LNCAP (cell line): Measurements from ENCODE around the gene PIEZO1.

Experiments used
- CTCF ChIP-seq: fragments of 450-650 bp; IDR thresholded peaks from 2 replicates; pipeline ENCODE4 v1.5.1; 2017; ENCODE audit warnings: mild to moderate bottlenecking

Gene PIEZO1

DNA sequence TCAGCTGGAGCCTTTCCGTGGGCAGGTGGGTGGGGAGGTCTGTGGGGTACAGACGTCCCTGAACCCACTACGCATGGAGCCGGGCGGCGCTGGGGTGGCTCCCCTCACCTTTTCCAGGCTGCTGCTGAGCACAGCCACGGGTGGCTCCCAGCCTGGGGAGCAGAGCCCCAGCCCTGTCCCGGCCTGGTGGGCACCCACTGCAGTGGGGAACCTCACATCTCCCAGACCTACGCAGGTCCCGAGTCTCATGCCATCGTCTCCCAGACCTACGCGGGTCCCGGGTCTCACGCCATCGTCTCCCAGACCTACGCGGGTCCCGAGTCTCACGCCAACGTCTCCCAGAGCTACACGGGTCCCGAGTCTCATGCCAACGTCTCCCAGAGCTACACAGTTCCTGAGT lies 43.7 kb upstream of the PIEZO1 start:
- no peak for TF ChIP-seq CTCF

GRCh38 chr16:88827727-88828126 lies 42.7 kb upstream of the PIEZO1 start:
- TF ChIP-seq CTCF = no peak

DNA sequence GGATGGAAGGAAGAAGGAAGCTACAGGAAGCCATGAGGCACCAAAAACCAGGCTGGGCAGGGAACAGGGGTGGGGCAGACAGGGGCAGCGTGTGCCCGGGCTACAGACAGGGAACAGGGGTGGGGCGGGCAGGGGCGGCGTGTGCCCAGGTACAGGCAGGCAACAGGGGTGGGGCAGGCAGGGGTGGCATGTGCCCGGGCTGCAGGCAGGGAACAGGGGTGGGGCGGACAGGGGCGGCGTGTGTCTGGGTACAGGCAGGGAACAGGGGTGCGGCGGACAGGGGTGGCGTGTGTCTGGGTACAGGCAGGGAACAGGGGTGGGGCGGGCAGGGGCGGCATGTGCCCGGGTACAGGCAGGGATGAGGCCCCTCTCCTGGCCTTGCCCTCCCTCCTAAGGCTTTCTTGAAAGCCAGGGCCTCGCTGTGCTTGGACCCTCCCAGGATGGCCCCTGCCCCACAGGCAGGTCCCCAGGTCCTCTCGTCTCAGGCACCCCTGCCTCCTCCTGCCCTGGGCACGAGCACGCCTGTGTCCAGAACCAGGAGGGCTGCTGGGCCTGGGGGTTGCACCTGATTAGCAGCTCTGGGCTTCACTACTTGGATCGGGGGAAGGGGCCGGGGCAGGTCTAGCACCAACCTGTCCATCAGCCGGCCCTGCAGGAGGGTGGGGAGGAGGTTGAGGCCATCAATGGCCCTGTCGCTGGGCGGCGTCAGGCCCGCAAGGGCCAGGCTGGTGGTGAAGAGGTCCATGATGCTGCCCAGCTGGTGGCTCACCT lies 41.2 kb upstream of the PIEZO1 start:
- TF ChIP-seq CTCF = no peak

GRCh38 chr16:88825146-88825545 lies 40.1 kb upstream of the PIEZO1 start:
- TF ChIP-seq CTCF = no peak

DNA sequence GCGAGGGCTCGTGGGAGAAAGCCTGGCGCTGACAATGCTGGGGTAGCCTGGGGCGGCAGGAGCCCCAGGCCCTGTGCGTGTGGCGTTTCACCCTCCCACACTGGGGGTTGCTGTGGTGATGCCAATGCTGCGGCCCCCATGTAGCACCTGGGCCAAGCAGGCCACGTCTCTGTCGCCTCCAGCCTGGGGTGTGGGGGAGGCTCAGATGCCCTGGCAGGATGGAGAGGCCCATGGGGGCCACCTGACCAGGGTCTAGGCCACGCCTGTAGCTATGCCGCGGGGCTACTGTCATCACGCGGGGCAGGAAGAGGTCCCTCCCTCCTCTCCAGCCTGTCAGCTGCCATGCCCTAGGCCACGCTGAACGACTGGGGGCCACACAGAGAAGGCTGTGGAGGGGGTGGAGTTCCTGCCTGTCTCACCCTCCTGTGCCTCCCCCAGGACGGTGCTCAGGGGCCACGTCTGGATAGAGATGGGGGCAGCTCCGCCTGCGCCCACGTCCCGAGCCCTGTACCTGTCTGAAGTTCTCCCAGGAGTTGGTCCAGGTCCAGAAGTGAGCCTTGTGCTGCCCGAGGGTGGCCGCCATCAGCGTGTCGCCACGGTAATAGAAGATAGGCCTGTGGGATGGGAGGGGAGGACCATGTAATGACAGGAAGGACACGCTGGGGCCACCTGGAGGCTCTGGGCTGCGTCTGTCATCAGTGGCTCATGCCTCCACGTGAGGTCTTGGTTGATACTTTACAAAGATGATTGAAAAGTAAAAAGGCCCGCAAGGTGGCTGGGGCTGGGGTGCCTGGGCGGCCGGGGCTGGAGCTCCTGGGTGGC lies 39.4 kb upstream of the PIEZO1 start:
- TF ChIP-seq CTCF = no peak

- no peak for TF ChIP-seq CTCF
These were observed 37.4 kb upstream of the PIEZO1 start for GRCh38 chr16:88822281-88823040.

GRCh38 chr16:88821168-88821850 lies 36.3 kb upstream of the PIEZO1 start:
- TF ChIP-seq CTCF = no peak; the same call in 1 of the 2 replicates
